ENCODE results near the gene PIK3R3.
A peak's percentile ranks its signal among the peaks of the same experiment; 100 is the strongest.

The PIK3R3 gene

GRCh38 chr1:46153228-46153627 is 20.8 kb upstream of the PIK3R3 start:
- no peak overlapping the region for H3K4me3 ChIP-seq
- no peaks in the 10 kb centered on the region for H3K9me3 ChIP-seq
- no peak overlapping the region for H3K27ac ChIP-seq
- no peaks in the 10 kb centered on the region for H3K36me3 ChIP-seq
- intact Hi-C loops (cut with DNase I; ENCODE audit: low total_unique reads), result no loop called here
- no peaks in the 10 kb centered on the region for H3K27me3 ChIP-seq
- DNase-seq, result no peak
- TF ChIP-seq CTCF (IDR thresholded peaks at IDR 0.05), result no peak
- H3K4me1 ChIP-seq, result peaks cover 0 to 3% (median 0%) of the 10 kb centered on the region in 4 donors

- Histone ChIP-seq H3K9me3 (no peaks in the 10 kb centered on the region), H3K4me1 (peaks cover 0 to 5% (median 0%) of the 10 kb centered on the region in 4 donors), H3K27me3 (no peaks in the 10 kb centered on the region), H3K4me3 (no peak overlapping the region), H3K36me3 (no peaks in the 10 kb centered on the region), H3K27ac (no peak overlapping the region)
- no peak for DNase-seq
- TF ChIP-seq CTCF (IDR thresholded peaks at IDR 0.05), result no peak
- intact Hi-C loops (cut with DNase I; ENCODE audit: low total_unique reads), result no loop called here
Observed at GRCh38 chr1:46152016-46152415, 19.6 kb upstream of the PIK3R3 start.

- Histone ChIP-seq H3K4me3 (no peak overlapping the region), H3K27ac (no peak overlapping the region), H3K36me3 (no peaks in the 10 kb centered on the region), H3K4me1 (peaks cover 0 to 5% (median 0%) of the 10 kb centered on the region in 4 donors), H3K9me3 (no peaks in the 10 kb centered on the region), H3K27me3 (no peaks in the 10 kb centered on the region)
- no peak for DNase-seq
- TF ChIP-seq CTCF (IDR thresholded peaks at IDR 0.05), result no peak
- intact Hi-C loops (cut with DNase I; ENCODE audit: low total_unique reads), result no loop called here
Observed at GRCh38 chr1:46150085-46150484, 17.7 kb upstream of the PIK3R3 start.

GRCh38 chr1:46148318-46148717 is 15.9 kb upstream of the PIK3R3 start:
- peaks cover 0 to 5% (median 0%) of the 10 kb centered on the region in 4 donors for H3K4me1 ChIP-seq
- no peaks in the 10 kb centered on the region for H3K27me3 ChIP-seq
- no peaks in the 10 kb centered on the region for H3K9me3 ChIP-seq
- no peak for TF ChIP-seq CTCF (IDR thresholded peaks at IDR 0.05)
- H3K27ac ChIP-seq, result no peak overlapping the region
- no peaks in the 10 kb centered on the region for H3K36me3 ChIP-seq
- intact Hi-C loops (cut with DNase I; ENCODE audit: low total_unique reads), result no loop called here
- H3K4me3 ChIP-seq, result no peak overlapping the region
- DNase-seq, result no peak

- no peak for TF ChIP-seq CTCF (IDR thresholded peaks at IDR 0.05)
- intact Hi-C loops (cut with DNase I; ENCODE audit: low total_unique reads), result no loop called here
- no peaks in the 10 kb centered on the region for H3K9me3 ChIP-seq
- no peaks in the 10 kb centered on the region for H3K27me3 ChIP-seq
- no peaks in the 10 kb centered on the region for H3K36me3 ChIP-seq
- peaks cover 0 to 33% (median 16%) of the 10 kb centered on the region in 4 donors for H3K4me1 ChIP-seq
- H3K4me3 ChIP-seq, result peak overlapping the region in 1 of 2 donors; percentile 23
- peak overlapping the region; percentile 35 to 42 for H3K27ac ChIP-seq
- no peak for DNase-seq
Observed at GRCh38 chr1:46137916-46138315, 5.5 kb upstream of the PIK3R3 start.

GRCh38 chr1:46136711-46137110 is 4.3 kb upstream of the PIK3R3 start:
- TF ChIP-seq CTCF (IDR thresholded peaks at IDR 0.05), result no peak

More at GRCh38 chr1:46136711-46137110, 4.3 kb upstream of the PIK3R3 start:
- intact Hi-C loops (cut with DNase I; ENCODE audit: low total_unique reads), result no loop called here
- Histone ChIP-seq H3K27ac (peak overlapping the region in 1 of 2 donors; percentile 91), H3K27me3 (no peaks in the 10 kb centered on the region), H3K36me3 (no peaks in the 10 kb centered on the region), H3K4me3 (no peak overlapping the region), H3K9me3 (no peaks in the 10 kb centered on the region), H3K4me1 (peaks cover 0 to 33% (median 16%) of the 10 kb centered on the region in 4 donors)
- no peak for DNase-seq
